GM23338 (cell line): ENCODE data around the gene MYO18A. TPM values are rescaled to one million over a fixed set of nuclear protein-coding genes. Genes with fewer than 3 reads are reported as not detected.

Source experiments
- ATAC-seq: fragments of 200-7000 bp; cut with Tn5 transposase; 3 replicates; pipeline ENCODE4 v1.9.1; 2020
- DNase-seq: peaks from one replicate; pipeline ENCODE4 v3.0.0-alpha.2; 2015; ENCODE audit warnings: low spot score
- H2AFZ ChIP-seq: fragments of 200-600 bp; sonication (generic); 2 replicates; pipeline ENCODE4 v1.8.0; 2016; ENCODE audit warnings: antibody characterized with exemption, mild to moderate bottlenecking, moderate library complexity
- H3F3A ChIP-seq: fragments of 200-600 bp; sonication (generic); replicated peaks from 2 replicates; pipeline ENCODE4 v1.8.0; 2017; ENCODE audit warnings: antibody characterized with exemption, mixed run types, low read depth
- H3K27ac ChIP-seq: fragments of 200-600 bp; sonication (generic); 2 replicates; pipeline ENCODE4 v1.6.1; 2016; ENCODE audit warnings: low read depth
- H3K27me3 ChIP-seq: fragments of 200-600 bp; sonication (generic); 2 replicates; pipeline ENCODE4 v1.8.0; 2016; ENCODE audit warnings: mild to moderate bottlenecking, mixed run types, moderate library complexity; ENCODE audit not compliant: insufficient read depth
- H3K36me3 ChIP-seq: fragments of 200-600 bp; sonication (generic); 2 replicates; pipeline ENCODE4 v1.8.0; 2016; ENCODE audit warnings: mild to moderate bottlenecking; ENCODE audit not compliant: insufficient read depth
- H3K4me1 ChIP-seq: fragments of 200-600 bp; sonication (generic); 2 replicates; pipeline ENCODE4 v1.8.0; 2016; ENCODE audit warnings: mild to moderate bottlenecking, moderate library complexity; ENCODE audit not compliant: insufficient read depth
- H3K4me2 ChIP-seq: fragments of 200-600 bp; sonication (generic); 2 replicates; pipeline ENCODE4 v1.7.1; 2017; ENCODE audit warnings: mixed run types
- H3K4me3 ChIP-seq: fragments of 200-600 bp; sonication (generic); 2 replicates; pipeline ENCODE4 v1.6.1; 2016; ENCODE audit warnings: mixed run types
- H3K79me2 ChIP-seq: fragments of 200-600 bp; sonication (generic); replicated peaks from 2 replicates; pipeline ENCODE4 v1.8.0; 2017; ENCODE audit warnings: mild to moderate bottlenecking; ENCODE audit not compliant: insufficient read depth
- H3K9me2 ChIP-seq: fragments of 200-600 bp; sonication (generic); 2 replicates; pipeline ENCODE4 v1.8.0; 2017; ENCODE audit not compliant: insufficient read depth
- H4K20me1 ChIP-seq: fragments of 200-600 bp; sonication (generic); replicated peaks from 2 replicates; pipeline ENCODE4 v1.8.0; 2017; ENCODE audit warnings: mild to moderate bottlenecking; ENCODE audit not compliant: insufficient read depth
- H3K27ac Mint-ChIP-seq: 2 replicates; pipeline ENCODE4 v1.8.0; 2020; ENCODE audit warnings: inconsistent platforms, mild to moderate bottlenecking, moderate library complexity, mixed read lengths
- H3K27me3 Mint-ChIP-seq: 3 replicates; pipeline ENCODE4 v1.8.0; 2022; ENCODE audit warnings: low read depth, mild to moderate bottlenecking, moderate library complexity, mixed read lengths, inconsistent platforms; ENCODE audit not compliant: insufficient read depth, poor library complexity
- H3K36me3 Mint-ChIP-seq: 3 replicates; pipeline ENCODE4 v1.8.0; 2021; ENCODE audit warnings: low read depth, mild to moderate bottlenecking, inconsistent platforms, moderate library complexity, mixed read lengths
- H3K4me1 Mint-ChIP-seq: 3 replicates; pipeline ENCODE4 v1.8.0; 2020; ENCODE audit warnings: mild to moderate bottlenecking, inconsistent platforms, mixed read lengths
- H3K4me3 Mint-ChIP-seq: 3 replicates; pipeline ENCODE4 v1.8.0; 2021; ENCODE audit warnings: moderate library complexity, mild to moderate bottlenecking, inconsistent platforms, mixed read lengths
- H3K9me3 Mint-ChIP-seq: 3 replicates; pipeline ENCODE4 v1.8.0; 2020; ENCODE audit warnings: moderate library complexity, mild to moderate bottlenecking, inconsistent platforms, mixed read lengths
- CREB1 ChIP-seq: fragments of 250-450 bp; sonication (Bioruptor Pico); IDR thresholded peaks from 2 replicates; pipeline ENCODE4 v1.5.0; 2020; ENCODE audit warnings: low read depth, mild to moderate bottlenecking, moderate library complexity
- CTCF ChIP-seq, 2 experiments: fragments of 200-600 bp in 1 of 2; sonication (generic) in 1 of 2; conservative IDR thresholded peaks; 2 replicates each; pipeline versions ENCODE4 v1.5.1 to v1.6.1; 2016 to 2017; ENCODE audit warnings: antibody characterized with exemption in 2 of 2, low read depth in 2 of 2, mild to moderate bottlenecking in 2 of 2, moderate library complexity in 1 of 2
- ETS1 ChIP-seq: IDR thresholded peaks from 2 replicates; pipeline ENCODE4 v1.6.1; 2016; ENCODE audit warnings: antibody characterized with exemption
- EZH2 ChIP-seq: fragments of 200-600 bp; sonication (generic); IDR thresholded peaks from one replicate; pipeline ENCODE4 v1.8.0; 2017; ENCODE audit warnings: antibody characterized with exemption, mild to moderate bottlenecking, low read depth; ENCODE audit not compliant: unreplicated experiment
- EZH2phosphoT487 ChIP-seq: fragments of 200-600 bp; sonication (generic); IDR thresholded peaks from one replicate; pipeline ENCODE4 v1.8.1; 2018; ENCODE audit warnings: antibody characterized with exemption; ENCODE audit not compliant: unreplicated experiment
- JUNB ChIP-seq: IDR thresholded peaks from one replicate; pipeline ENCODE4 v1.6.1; 2016; ENCODE audit warnings: antibody characterized with exemption; ENCODE audit not compliant: unreplicated experiment
- NANOG ChIP-seq: IDR thresholded peaks from 2 replicates; pipeline ENCODE4 v1.6.1; 2016; ENCODE audit warnings: antibody characterized with exemption, borderline replicate concordance
- POLR2AphosphoS5 ChIP-seq: IDR thresholded peaks from 2 replicates; pipeline ENCODE4 v1.6.1; 2016; ENCODE audit warnings: antibody characterized with exemption, low read depth
- REST ChIP-seq: IDR thresholded peaks from one replicate; pipeline ENCODE4 v1.6.1; 2018; ENCODE audit warnings: antibody characterized with exemption; ENCODE audit not compliant: unreplicated experiment
- ZNF114 ChIP-seq: fragments of 250-450 bp; sonication (Bioruptor Pico); IDR thresholded peaks from 2 replicates; pipeline ENCODE4 v1.5.0; 2020; ENCODE audit warnings: mild to moderate bottlenecking, moderate library complexity
- ZNF331 ChIP-seq: fragments of 250-450 bp; sonication (Bioruptor Pico); IDR thresholded peaks from 2 replicates; pipeline ENCODE4 v1.5.0; 2020; ENCODE audit warnings: low read depth, mild to moderate bottlenecking, moderate library complexity
- polyA plus RNA-seq: library from polyadenylated mRNA; unstranded; fragments of >200 nt; fragmentation: Nextera tagmentation; extraction: Ambion mirVana; gene quantifications from 2 replicates; pipeline ENCODE4 v1.2.1, GENCODE V29; 2016
- total RNA-seq: library from RNA; depleted of rRNA; stranded (reverse); fragments of >200 nt; shearing (Covaris generic); gene quantifications from 2 replicates; pipeline ENCODE4 v1.2.3, GENCODE V29; 2014

MYO18A gene
- total and polyA plus RNA-seq, 2 experiments from 2014 or later, result 18.3 to 37.5 TPM

- no peak for TF ChIP-seq REST
- no peak for TF ChIP-seq EZH2
- no peak for TF ChIP-seq ETS1
- TF ChIP-seq JUNB, result no peak
- no peak for TF ChIP-seq CREB1 (CRISPR knock-in tag)
- no peak for TF ChIP-seq NANOG
- no peak for TF ChIP-seq EZH2phosphoT487
- no peak for TF ChIP-seq POLR2AphosphoS5
- no peak for TF ChIP-seq ZNF114
- no peak for TF ChIP-seq CTCF (conservative IDR thresholded peaks at IDR 0.05; ENCODE audit: low read depth in 2 of 2)
These were observed 9.8 kb upstream of the MYO18A start (continued) for GRCh38 chr17:29190039-29190438.

GRCh38 chr17:29189355-29189754, 9.2 kb upstream of the MYO18A start:
- H3K9me3 Mint-ChIP-seq, result no peaks in the 10 kb centered on the region
- H2AFZ ChIP-seq, result no peak overlapping the region
- no peak overlapping the region for H3K4me3 Mint-ChIP-seq
- no peaks in the 10 kb centered on the region for H3K79me2 ChIP-seq
- no peak overlapping the region for H3K4me2 ChIP-seq
- H3K36me3 Mint-ChIP-seq, result no peaks in the 10 kb centered on the region
- ATAC-seq, result no peak
- no peaks in the 10 kb centered on the region; the same call in 1 of the 2 replicates for H3K9me2 ChIP-seq
- no peaks in the 10 kb centered on the region for H3K4me1 Mint-ChIP-seq
- H3K27me3 ChIP-seq, result no peaks in the 10 kb centered on the region
- peaks cover 3% of the 10 kb centered on the region for H3K27me3 Mint-ChIP-seq
- H3K27ac Mint-ChIP-seq, result no peak overlapping the region
- DNase-seq, result no peak
- no peaks in the 10 kb centered on the region for H3K4me1 ChIP-seq
- no peak overlapping the region for H3K4me3 ChIP-seq
- H3K27ac ChIP-seq, result no peak overlapping the region
- no peaks in the 10 kb centered on the region for H4K20me1 ChIP-seq
- no peaks in the 10 kb centered on the region for H3F3A ChIP-seq
- no peaks in the 10 kb centered on the region for H3K36me3 ChIP-seq
- TF ChIP-seq EZH2phosphoT487, result no peak
- no peak for TF ChIP-seq EZH2
- TF ChIP-seq ZNF331 (CRISPR knock-in tag), result no peak
- no peak for TF ChIP-seq ZNF114
- TF ChIP-seq JUNB, result no peak
- no peak for TF ChIP-seq CTCF (conservative IDR thresholded peaks at IDR 0.05; ENCODE audit: low read depth in 2 of 2)
- no peak for TF ChIP-seq CREB1 (CRISPR knock-in tag)
- TF ChIP-seq REST, result no peak
